ENCODE data around the gene BDNF. TPM values are rescaled to one million over a fixed set of nuclear protein-coding genes. Genes with fewer than 3 reads are reported as not detected.

Gene BDNF
- polyA plus RNA-seq, 1 donor, result 1.5 TPM

GRCh38 chr11:27626269-27626937, 73.9 kb downstream of the BDNF start:
- no peak for DNase-seq

DNA sequence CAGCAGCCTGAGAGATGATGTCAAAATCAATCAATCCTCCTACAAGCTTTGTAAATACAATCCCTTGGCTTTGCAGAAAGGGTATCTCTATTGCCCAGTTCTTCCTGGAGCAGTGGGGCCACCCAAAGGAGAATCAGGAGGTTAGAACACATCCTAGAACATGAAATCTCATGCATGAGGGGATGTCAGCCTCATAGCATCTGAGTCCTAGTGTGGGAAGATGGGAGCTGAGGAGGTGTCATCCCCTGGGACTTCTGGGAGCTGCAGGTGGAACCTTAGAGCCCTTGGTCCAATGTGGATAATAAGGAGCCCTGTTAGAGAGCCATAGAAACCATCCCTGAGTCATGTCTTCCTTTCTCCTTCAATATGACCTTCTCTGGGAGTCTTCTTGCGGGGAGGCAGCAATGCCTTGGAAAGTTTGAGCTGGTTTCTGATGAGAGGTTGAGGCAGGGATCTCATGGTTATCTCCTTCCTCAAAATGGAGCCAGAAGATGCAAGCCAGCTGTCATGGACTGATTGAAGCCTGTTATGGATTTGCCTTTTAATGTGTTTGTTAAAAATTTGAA, 74.8 kb downstream of the BDNF start:
- DNase-seq, result no peak

DNA sequence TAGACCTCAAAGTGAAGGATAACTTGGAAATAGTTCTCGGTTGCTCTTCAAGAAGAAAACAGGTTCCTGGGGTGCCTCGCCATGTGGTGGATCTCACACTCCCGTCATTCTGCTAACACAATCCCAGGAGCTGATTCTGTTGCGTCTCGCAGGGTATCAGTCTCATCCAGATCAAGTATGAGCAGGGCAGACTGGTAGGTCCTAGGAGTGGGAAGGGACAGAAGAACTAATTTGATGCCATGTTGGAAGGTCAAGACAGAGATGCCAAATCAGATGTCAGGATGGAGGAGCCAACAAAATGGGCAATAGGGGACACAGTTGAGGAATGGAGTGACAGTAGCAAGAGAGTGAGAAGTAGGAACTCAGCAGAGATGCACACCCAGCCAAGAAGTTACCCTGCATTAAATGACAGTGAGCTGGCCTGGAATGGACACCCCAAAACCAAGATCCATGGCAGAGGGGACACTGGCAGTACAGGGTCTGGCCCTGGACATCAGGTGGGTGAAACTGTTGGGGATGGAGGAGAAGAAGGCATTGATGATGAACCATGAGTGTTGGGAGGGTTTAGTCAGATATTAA, 76.2 kb downstream of the BDNF start:
- no peak for DNase-seq

- DNase-seq, result no peak
Measured at GRCh38 chr11:27622541-27623300, 77.5 kb downstream of the BDNF start.

GRCh38 chr11:27621405-27622161, 78.7 kb downstream of the BDNF start:
- no peak for DNase-seq

DNA sequence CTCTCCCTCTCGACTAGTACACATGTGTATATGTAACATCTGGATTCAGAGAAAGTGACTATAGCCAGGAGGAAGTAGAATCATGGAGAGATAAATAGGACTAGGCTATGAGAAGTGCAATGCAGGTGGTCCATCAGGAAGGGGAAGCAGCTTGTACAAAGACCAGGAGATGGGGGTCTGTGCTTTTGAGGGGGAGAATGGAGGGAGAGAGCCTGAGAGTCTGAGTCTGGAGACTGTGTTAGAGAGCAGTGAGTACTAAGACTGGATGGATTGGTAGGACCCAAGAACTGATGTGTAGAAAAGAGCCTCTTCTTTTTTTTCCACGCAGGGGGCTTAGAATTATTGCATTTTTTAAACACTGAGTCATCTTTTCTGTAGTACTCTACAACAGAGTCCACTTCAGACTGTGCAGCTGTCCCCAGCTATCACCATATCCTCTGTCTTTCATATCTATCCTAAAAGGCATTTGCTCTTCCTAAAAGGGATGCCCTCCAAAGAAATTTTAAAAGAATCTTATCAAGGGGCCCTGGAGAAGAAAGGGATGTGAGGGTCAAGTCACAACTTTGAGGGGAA, 80.4 kb downstream of the BDNF start:
- DNase-seq, result no peak

- DNase-seq, result no peak
Measured at GRCh38 chr11:27619039-27619574, 81.1 kb downstream of the BDNF start.

DNA sequence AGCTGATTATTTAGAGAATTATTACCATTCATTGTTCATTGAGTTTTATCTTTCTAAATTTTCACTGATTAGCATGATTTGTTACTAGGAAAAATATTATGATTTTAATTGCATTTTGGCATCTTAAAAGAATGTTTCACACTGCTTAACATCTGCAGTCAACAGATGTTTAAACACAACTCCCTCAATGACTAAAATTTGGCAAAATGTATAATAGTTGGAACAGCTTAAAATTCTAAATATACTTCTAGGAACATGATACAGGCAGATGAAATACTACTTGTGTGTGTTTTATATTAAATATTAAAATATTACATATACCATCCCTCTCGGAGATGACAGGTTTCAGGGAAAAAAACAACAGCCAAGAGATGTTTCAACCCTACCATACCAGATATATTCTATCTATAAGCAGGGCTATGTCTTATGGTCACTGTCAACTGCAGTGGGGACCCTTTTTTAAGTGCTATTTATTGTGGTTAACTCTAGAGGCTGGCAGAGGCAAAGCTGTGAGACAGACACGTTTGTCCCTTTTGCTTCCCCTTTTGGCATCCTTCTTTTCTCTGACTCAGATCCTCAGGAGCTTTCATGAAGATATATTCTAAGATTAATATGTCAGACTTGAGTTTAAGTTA, 81.9 kb downstream of the BDNF start:
- DNase-seq, result no peak

- DNase-seq, result no peak
Measured at GRCh38 chr11:27616711-27617110, 83.5 kb downstream of the BDNF start.

DNA sequence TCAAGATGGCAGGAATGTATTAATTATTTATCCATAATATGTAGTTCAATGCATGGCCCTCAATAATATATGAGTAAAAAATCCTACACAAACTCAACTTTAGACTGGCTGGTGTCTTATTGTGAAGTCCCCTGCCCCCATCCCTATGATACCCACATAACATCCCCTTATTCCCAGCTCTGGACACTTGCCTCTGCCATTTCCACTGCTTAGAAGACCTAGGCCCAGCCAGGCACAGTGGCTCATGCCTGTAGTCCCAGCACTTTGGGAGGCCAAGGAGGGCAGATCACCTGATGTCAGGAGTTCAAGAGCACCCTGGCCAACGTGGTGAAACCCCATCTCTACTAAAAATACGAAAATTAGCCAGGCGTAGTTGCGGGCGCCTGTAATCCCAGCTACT, 84.4 kb downstream of the BDNF start:
- DNase-seq, result no peak

GRCh38 chr11:27614092-27614491, 86.2 kb downstream of the BDNF start:
- DNase-seq, result no peak

- DNase-seq, result no peak
Measured at GRCh38 chr11:27612932-27613880, 87.0 kb downstream of the BDNF start.

GRCh38 chr11:27611947-27612455, 88.3 kb downstream of the BDNF start:
- DNase-seq, result no peak

DNA sequence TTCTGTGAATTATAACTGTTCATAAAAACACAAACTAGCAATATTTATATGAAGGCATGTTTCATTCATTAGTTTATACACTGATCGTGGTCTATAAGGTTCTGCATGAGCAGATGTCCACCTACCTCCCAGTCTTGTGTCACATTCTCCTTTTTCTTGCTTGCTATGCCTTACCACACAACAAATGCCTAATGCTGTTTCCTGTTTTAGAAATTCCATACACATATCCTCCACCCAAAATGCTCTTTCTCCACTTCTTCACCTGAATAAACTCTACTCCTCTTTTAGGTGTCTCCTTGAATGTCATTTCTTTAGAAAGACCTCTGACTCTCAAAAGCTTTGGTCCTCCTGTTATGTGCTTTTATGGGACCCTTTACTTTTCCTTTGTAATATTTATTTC, 88.9 kb downstream of the BDNF start:
- no peak for DNase-seq

- no peak for DNase-seq
Measured at GRCh38 chr11:27610946-27611345, 89.3 kb downstream of the BDNF start.

DNA sequence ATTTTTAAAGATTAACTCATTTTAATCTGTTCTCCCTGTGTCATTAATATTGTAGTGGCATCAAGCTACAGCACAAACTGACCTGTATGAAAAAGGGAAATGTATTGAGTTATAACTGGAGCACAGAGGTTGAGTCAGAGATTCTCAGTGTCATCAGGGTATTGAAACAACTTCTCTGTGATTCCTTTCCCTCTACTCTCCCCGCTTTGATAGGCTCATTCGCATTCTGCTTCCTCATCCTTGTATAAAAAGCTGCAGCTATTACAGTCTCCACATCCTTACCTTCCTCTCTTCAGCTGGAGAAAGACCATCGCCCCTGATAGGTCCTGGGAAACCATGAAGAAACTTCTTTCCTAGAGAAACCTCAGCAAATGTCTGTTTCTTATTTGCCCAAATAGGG, 90.0 kb downstream of the BDNF start:
- no peak for DNase-seq

DNA sequence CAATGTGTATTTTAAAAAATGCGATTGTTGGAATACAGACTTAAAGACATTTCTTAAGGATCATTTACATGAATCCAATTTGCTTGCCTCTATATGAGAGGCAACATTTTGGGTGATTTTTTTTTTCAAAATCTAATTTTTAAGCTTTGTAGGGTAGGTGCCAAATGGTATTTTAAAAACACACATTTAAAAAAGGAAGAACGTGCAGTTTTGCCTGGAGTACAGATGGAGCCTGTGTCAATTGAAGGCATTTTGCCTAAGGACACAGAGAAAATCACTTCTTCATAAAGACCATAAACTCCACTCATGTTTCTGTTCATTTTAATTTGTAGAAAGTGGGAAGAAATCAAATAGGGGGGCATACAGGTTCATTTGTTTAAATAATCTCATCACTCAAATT, 91.3 kb downstream of the BDNF start:
- no peak for DNase-seq

DNA sequence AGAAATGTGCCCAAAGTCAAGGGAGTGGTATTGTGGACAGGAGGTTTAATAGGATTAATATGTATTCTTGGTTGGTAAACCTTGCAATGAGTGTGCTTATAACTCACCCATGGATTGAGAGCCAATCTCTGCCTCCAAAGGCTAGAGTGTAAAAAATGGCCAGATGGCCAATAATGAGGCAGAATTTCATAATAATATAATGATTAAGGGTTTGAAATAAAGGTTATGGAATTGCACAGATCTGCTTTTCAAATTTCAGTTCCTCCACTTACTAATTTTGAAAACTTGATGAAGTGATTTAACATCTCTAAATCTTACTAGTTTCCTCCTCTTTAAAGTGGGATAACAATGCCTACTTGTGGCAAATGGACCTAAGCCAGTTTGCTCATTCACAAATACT, 94.8 kb downstream of the BDNF start:
- DNase-seq, result no peak

Measured in left kidney (tissue), 2 donors.